Raji (cell line): ENCODE measurements around the gene SH3PXD2A.

ENCODE experiments used
- POLR2A ChIP-seq: IDR thresholded peaks from 2 replicates; pipeline ENCODE4 v1.6.1; 2011; ENCODE audit warnings: low read depth, low read length, control low read depth; ENCODE audit not compliant: insufficient read depth

The SH3PXD2A gene

DNA sequence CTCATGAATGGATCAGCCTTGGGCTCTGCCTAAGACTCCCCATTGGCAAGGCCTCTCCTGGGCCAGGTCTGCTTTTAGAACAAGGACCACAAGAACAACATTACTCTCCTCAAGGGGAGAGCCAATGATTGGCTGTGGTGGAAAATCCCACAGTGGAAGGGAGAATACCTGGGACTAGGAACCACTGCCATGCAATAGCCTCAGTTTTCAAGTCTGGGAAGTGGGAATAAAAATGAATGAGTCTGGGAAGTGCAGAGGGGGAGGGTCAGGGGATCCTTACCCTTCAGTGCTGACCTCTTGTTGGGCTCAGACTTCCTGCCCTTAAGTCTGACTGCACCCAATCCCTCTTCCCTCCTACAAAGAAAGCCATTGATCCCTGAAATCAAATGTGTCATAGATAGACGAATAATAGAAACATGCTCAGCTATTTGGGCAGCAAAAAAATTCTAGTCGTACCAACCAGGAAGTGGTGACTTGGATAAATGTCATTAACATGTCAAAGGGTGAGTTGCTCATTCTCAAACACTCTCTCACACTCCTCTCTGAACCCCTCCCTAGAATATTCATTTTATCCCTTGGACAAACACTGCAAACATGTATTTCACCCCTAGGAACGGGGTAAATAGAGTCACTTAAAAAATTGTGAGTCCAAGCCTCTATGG lies 123.6 kb downstream of the SH3PXD2A start:
- TF ChIP-seq POLR2A, result no peak

DNA sequence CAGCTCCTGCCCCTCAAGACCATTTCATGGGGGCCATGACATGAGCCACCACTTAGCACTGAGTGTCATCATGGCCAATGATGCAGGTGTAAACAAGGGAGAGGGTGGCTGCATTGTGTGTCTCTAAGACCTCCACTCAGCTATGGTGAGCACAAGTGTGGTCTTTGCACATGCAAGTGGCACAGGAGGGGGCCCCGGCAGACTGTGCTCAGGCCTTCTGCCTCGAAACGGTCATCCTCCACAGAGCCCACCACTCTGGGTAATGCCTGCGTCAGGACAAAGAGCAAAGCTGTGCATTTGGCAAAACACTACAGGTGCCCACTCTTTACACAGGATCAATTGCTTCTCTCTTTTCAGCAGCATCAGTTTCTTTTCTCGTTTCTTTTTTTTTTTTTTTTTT lies 125.5 kb downstream of the SH3PXD2A start:
- no peak for TF ChIP-seq POLR2A

DNA sequence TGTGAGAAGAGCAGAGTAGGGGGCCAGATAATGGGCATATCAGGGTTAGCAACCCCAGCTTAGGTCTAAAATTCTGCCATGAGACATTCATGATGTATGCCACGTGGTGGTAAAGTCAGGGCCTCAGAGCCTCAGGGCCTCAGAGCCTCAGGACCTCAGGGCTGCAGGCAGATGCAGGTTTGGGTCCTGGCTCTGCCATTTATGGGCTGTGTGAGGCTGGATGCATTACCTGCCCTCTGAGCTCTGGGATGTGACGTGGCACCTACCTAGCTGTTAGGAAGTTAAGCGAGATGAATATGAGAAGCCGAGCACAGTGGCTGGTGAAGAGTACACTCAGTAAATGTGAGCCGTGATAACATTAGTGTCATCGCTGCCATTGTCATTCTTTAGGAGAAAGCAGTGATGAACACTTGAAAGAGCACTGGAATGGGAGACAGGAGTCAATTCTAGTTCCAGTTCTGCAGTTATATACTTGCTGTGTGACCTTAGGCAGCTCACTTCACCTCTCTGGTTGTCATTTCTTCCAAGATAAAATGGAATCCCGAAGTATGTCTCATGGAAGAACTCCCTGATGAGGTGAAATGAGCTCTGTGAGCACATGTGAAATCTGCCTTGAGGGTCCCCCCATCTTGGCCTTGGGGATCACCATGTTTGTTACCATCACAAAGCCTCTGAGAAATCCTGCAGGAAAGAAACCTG lies 127.2 kb downstream of the SH3PXD2A start:
- no peak for TF ChIP-seq POLR2A

DNA sequence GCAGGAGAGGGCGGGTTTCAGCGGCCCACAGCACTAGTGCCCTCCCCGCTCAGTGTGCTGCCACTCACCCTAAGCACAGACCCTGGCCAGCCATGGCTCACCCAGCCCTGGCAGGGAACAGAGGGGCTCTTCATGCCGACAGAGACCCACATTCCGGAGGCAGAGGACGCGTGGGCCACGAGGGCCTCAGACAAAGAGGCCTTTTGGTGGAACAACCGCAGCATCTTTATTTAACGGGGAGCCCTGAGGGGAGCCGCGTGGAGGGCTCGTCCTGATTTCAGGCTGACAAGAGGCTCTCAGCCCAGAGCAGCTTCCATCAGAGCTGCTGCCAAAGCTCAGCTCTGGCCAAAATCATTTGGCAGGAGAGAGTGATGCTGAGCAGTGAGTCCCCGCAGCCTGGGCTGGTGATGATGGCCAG lies 127.8 kb downstream of the SH3PXD2A start:
- no peak for TF ChIP-seq POLR2A

DNA sequence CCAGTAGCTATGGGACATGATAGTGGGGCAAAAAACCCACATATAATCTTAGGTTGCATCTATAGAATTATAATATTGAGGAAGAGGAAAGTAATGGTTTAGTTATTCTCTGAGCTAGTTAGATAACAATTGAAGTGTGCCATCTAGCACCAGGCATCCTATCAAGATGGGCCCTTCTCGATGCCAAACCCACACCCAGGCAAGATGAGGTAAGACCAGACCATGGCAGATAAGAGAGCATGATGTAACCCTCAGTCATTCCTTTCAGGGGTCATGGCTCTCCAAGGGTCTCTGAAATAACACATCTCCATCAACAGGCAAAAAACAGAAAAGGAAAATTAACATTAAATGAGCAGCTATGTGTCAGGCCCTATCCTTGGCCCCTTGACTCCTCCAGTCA lies 128.7 kb downstream of the SH3PXD2A start:
- no peak for TF ChIP-seq POLR2A

DNA sequence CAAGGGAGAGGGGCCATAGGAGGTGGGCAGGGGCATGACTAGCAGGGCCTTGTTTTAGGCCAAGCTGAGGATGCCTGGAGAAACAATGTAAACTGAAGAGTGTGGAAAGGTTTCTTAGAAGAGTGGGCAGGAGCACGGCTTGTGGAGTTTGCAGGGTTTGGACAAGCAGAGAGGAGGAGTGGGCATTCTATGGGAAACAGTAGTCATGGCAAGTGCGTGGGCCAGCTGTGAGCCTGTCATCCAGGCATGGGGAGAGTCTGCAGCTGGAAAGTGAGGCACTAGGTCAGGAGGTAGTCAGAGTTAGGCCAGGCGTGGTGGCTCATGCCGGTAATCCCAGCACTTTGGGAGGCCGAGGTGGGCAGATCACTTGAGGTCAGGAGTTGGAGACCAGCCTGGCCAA lies 130.1 kb downstream of the SH3PXD2A start:
- TF ChIP-seq POLR2A, result no peak

DNA sequence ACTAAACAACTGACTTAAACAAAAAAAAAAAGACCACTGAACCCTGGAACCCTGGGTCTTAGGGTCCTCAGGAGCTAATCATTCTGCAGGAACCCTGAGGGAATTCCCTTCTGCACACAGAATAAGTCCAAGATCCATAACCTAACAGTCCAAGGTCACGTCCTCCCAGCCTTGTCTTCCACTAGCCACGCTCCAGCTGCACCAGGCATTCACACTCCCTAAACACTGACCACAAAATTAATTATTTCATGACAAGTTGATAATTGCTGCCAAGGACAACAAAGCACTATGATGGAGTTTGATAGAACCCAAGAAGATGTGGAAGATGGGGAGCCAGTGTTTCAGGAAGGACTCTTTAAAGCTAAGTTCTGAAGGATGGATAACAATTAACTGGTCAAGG lies 130.6 kb downstream of the SH3PXD2A start:
- no peak for TF ChIP-seq POLR2A

DNA sequence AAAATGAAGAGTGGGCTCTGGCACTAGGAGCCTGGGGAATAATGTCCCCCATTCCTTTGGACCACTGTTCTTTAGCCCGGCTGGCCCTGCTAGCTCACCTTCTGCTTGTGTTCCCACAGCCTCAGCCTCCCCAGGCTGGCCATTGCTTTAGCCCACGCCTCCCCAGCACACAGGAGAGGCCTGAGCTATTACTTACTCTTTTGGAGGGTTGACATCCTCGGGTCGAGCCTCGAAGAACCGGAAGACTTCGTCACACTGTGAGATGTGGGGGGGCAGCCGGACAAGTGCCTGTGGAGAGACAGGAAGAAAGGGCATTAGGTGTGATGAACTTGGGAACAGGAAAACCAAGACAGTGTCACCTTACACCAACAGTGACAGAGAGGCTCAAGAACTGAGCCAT lies 131.3 kb downstream of the SH3PXD2A start:
- no peak for TF ChIP-seq POLR2A

DNA sequence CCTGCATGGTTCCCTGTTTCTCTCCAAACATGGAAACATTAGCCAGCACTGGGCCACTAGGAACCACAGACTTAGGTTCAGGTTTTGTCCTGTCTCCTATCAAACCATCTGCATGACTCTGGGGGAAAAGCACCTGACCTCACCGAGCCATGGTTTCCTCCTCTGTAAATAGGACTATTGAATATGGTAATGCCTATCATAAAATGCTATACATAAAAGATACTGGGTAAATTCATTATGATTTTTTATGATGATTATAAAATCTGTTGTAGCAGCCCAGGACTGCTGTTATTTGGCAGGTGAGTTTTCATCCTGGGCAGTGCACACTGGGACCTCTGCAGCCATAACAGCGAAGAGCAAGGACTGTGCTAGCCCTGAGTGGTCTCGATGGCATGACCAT lies 131.8 kb downstream of the SH3PXD2A start:
- TF ChIP-seq POLR2A, result no peak

DNA sequence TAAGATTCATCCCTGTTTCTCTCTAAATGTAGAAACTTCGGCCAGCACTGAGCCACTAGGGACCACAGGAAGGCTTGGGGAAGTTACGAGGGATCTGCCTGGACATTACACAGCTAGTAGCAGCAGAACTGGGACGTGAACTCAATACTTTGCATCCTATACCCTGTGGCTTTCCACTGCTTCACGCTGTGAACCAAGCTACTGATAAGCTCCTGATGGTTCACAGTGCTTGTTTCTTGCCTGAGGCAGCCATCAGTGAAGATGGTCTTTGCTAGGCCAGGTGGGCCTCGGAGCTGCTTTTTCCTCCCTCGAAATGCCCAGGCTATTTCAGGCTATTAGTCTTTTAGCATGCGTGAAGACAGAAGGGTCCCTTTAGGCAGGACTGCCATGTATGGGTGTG lies 132.7 kb downstream of the SH3PXD2A start:
- no peak for TF ChIP-seq POLR2A

DNA sequence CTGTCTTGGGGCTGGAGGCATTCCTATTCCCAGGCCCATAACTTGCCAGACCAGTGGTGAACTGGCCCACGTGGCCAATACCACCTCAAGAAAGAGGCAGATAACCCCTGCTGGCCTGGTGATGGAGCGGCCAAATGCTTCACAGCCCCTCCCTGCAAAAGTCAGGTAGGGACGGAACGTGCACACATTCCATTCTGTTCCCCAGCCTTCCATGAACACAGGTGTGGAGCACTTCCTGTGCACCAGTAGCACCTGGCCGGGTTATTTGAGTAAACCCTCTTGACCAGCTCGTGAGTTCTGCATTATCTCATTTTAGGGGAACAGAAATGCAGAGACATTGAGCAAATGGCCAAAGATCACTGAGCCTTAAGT lies 134.4 kb downstream of the SH3PXD2A start:
- TF ChIP-seq POLR2A, result no peak

DNA sequence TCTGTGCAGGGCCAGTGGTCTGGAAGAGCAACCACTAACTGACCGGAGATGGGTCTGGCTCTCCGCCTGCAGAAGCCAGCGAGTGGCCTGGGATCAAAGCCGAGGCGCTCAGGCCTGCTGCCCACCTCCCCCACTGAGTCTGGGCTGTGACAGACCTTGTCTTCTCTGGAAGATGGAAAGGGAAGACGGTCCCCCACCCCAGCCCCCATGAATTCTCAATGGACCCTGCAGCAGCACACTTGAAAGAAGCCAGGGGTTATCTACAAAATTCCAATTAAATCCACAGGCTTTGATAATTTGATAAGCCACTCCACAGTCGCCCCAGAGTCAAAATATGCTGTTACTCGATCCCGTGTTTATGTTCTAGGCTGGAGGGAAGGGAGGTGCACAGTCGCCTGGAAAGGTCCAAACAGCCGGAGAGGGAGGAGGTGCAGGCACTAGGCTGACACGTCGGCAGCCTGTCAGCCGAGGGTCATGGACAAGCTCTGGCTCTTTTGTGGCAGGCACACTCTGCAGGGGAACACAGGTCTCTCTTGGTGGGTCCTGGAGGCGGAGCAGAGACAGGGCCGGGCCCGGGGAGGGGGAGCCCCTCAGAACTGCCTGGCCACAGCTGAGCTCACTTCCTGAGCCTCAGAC lies 134.9 kb downstream of the SH3PXD2A start:
- TF ChIP-seq POLR2A, result no peak

DNA sequence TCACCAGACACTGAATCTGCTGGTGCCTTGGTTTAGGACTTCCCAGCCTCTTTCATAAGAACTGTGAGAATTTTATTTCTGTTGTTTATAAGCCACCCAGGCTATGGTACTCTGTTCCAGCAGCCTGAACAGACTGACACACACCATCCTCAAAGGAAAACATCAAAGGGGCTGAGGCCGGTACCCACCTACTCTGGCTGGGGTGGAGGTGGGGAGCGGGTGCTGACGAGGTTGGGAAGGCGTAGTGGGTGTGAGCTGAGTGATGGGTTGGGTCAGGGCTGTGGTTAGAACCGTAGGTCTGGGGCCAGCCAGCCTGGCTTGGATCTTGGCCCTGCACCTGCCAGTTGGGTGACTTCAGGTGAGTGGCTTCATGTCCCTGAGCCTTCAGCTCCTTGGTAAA lies 136.3 kb downstream of the SH3PXD2A start:
- TF ChIP-seq POLR2A, result no peak

DNA sequence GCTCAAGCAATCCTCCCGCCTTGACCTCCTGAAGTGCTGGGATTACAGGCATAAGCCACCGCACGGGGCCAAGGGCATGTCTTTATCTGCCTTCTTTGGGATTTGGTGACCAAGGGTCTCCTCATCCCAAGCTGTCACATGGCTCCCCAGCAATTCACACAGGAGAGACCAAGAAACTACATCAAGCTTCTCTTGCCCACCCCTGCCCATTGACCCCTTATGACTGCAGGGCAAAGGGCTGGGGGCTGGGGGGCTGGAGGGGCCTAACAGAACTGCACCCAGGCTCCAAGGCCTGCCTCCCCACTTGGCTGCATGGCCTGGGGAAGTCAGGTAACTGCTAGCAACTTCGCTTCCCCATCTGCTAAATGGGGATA lies 137.1 kb downstream of the SH3PXD2A start:
- no peak for TF ChIP-seq POLR2A

DNA sequence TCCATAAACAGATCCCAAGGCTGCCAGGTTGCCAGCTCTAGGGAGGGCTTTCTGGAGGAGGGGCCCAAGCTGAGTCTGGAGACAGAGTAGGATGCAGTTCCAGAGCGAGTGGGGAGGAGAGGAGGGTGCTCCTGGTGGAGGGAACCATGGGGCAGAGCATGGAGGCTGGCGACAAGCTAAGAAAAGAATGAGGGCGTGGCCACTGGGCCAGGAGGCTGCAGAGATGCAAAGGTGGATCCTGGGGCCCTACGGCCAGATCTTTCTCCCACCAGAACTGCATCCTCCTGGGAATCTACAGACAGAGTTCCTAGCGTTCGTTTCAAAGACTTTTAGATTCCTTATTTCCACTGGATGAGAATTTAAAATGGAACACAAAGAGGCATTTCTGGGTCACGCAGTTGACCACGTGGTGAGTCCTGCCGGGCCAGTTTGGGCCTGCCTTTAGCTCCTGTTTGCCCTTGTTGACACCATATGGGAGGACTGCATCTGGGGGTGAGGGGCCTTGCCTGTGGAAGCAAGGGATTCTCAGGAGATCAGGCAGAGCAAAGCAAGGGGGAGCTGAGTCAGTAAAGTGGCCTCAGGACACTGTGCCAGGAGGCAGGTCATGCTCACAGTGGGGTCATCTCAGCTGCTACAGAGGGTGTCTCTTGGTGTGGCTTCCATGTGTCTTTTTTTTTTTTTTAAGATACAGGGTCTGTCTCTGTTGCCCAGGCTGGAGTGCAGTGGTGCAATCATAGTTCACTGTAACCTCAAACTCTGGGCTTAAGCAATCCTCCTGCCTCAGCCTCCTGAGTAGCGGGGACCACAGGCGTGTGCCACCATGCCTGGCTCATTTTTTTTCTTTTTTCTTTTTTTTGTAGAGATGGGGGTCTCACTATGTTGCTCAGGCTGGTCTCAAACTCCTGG lies 137.8 kb downstream of the SH3PXD2A start:
- TF ChIP-seq POLR2A, result no peak

DNA sequence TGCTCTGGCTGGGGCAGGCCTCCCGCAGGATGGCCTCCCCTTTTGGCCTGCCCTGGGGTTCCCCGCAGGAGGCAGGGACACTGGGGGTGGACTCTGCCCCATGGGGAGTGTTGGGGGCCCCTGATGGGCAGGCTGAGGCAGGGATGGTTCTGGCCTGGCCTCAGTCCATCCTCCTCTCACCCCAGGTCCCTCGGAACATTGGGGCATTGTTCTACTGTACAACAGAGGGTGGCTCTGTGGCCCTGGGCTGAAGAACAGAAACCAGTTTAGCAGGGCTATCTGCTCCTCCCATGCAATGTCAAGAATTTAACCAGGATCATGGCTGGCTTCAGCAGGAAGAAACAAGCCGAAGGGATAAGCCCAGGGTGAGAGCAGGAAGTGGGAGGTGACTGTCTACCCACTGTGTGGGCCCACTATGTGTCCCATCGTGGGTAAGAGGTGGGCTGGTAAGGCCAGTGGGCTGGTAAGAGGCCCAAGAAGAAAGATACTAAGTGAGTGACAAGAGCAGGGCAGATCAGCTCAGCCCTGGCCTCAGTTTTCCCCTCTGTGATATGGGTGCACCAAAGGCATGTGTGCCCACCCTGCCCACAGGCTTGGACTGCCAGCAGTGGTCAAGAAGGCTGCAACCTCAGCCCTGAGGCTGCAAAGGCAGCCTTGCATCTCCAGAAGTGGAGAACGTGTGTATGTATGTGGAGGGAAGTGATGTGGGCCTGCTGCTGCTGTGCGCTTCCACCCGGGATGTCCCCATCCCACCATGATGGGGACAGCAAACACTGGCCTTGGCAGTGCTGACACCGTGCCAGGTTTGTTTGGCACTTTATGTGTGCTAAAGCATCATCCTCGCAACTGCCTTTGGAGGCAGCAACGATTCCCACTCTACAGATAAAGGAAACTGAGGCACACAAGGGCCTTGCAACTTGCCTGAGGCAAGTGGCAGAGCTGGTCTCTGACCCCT lies 138.9 kb downstream of the SH3PXD2A start:
- TF ChIP-seq POLR2A, result no peak
